ENCODE results near the gene NF1.
"Not testable (repeated sequence)": the region's sequence is repeated elsewhere in the genome, so short reads cannot be mapped to it uniquely, and the experiment has no call there.

The NF1 gene

GRCh38 chr17:31195305-31195704 is 100.5 kb downstream of the NF1 start:
- ChIA-PET POLR2A (no interaction called here), CTCF (interaction anchor here (0.7 to 1.5 kb wide), 3 partner anchors 10 to 271 kb away, joined by 3 to 6 read pairs (median 4); no protein-coding TSS in a partner anchor)
- TF ChIP-seq PRDM1 (tag by site-specific recombination; IDR thresholded peaks at IDR 0.05) = no peak
- no peak for TF ChIP-seq ZNF146 (tag by site-specific recombination; IDR thresholded peaks at IDR 0.05)
- TF ChIP-seq YY2 (tag by site-specific recombination; IDR thresholded peaks at IDR 0.05) = no peak
- Histone ChIP-seq H3K27ac (ENCODE audit: extremely low read depth, low read depth, low read length) (no peak overlapping the region), H3K4me1 (ENCODE audit: control insufficient read depth, insufficient read depth, low read length) (no peaks in the 10 kb centered on the region; the same call in 1 of the 2 replicates), H3K9me3 (ENCODE audit: control insufficient read depth, insufficient read depth, low read depth, low read length) (no peaks in the 10 kb centered on the region), H3K4me3 (ENCODE audit: low read depth, low read length) (no peak overlapping the region), H3K36me3 (ENCODE audit: control insufficient read depth in 2 of 2, insufficient read depth in 1 of 2, low read length in 2 of 2) (peaks cover 0 to 6% of the 10 kb centered on the region in 2 experiments; a peak in 2 of 3 replicates)

DNA sequence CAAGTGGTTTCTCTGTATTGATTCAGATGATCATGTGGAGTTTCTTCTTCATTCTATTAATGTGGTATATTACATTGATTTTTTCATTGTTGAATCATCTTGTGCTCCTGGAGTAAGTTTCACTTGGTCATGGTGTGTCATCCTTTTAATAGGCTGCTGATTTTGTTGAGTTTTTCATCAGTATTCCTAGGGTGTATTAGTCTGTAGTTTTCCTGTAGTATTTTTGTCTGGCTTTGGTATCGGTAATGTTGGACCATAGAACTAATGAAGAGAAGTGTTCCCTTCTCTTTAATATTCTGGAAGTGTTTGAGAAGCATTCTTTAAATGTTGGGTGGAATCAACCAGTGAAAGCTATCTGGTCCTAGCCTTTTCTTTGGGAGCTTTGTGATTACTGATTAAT is 103.2 kb downstream of the NF1 start:
- TF ChIP-seq KLF7 (tag by site-specific recombination; IDR thresholded peaks at IDR 0.05; ENCODE audit: borderline replicate concordance) = no peak
- no peak for TF ChIP-seq SCRT2 (tag by site-specific recombination; IDR thresholded peaks at IDR 0.05)
- TF ChIP-seq ZBTB48 (tag by site-specific recombination; IDR thresholded peaks at IDR 0.05) = no peak
- no peak for TF ChIP-seq ZNF48 (tag by site-specific recombination; IDR thresholded peaks at IDR 0.05)
- TF ChIP-seq ZBTB20 (tag by site-specific recombination; IDR thresholded peaks at IDR 0.05) = no peak
- no peak for TF ChIP-seq ZNF211 (tag by site-specific recombination; IDR thresholded peaks at IDR 0.05; ENCODE audit: low read depth)
- no peak for TF ChIP-seq IKZF3 (tag by site-specific recombination; IDR thresholded peaks at IDR 0.05)
- no peak for TF ChIP-seq SP2 (tag by site-specific recombination; IDR thresholded peaks at IDR 0.05)
- TF ChIP-seq ZNF184 (tag by site-specific recombination; IDR thresholded peaks at IDR 0.05) = no peak
- no peak for TF ChIP-seq ZBTB6 (tag by site-specific recombination; IDR thresholded peaks at IDR 0.05)
- TF ChIP-seq OSR2 (tag by site-specific recombination; IDR thresholded peaks at IDR 0.05) = no peak
- TF ChIP-seq PATZ1 (tag by site-specific recombination; IDR thresholded peaks at IDR 0.05) = no peak
- TF ChIP-seq ZNF426 (tag by site-specific recombination; IDR thresholded peaks at IDR 0.05) = no peak
- TF ChIP-seq, protein P1, sequence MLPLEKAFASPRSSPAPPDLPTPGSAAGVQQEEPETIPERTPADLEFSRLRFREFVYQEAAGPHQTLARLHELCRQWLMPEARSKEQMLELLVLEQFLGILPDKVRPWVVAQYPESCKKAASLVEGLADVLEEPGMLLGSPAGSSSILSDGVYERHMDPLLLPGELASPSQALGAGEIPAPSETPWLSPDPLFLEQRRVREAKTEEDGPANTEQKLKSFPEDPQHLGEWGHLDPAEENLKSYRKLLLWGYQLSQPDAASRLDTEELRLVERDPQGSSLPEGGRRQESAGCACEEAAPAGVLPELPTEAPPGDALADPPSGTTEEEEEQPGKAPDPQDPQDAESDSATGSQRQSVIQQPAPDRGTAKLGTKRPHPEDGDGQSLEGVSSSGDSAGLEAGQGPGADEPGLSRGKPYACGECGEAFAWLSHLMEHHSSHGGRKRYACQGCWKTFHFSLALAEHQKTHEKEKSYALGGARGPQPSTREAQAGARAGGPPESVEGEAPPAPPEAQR (tag by site-specific recombination; IDR thresholded peaks at IDR 0.05) = no peak
- TF ChIP-seq ZNF2 (tag by site-specific recombination; IDR thresholded peaks at IDR 0.05) = no peak
- no peak for TF ChIP-seq YY1 (tag by site-specific recombination; IDR thresholded peaks at IDR 0.05)
- CTCF ChIA-PET = interaction anchor here (0.9 to 1.4 kb wide), 2 partner anchors 19 to 185 kb away, joined by 3 read pairs; no protein-coding TSS in a partner anchor
- Histone ChIP-seq H3K4me3 (ENCODE audit: low read depth, low read length) (no peak overlapping the region), H3K27ac (ENCODE audit: extremely low read depth, low read depth, low read length) (no peak overlapping the region), H3K4me1 (ENCODE audit: control insufficient read depth, insufficient read depth, low read length) (no peaks in the 10 kb centered on the region; the same call in 1 of the 2 replicates), H3K9me3 (ENCODE audit: control insufficient read depth, insufficient read depth, low read depth, low read length) (no peaks in the 10 kb centered on the region), H3K36me3 (ENCODE audit: control insufficient read depth in 2 of 2, insufficient read depth in 1 of 2, low read length in 2 of 2) (peaks cover 0 to 2% of the 10 kb centered on the region in 2 experiments)
- POLR2A ChIA-PET = no interaction called here

DNA sequence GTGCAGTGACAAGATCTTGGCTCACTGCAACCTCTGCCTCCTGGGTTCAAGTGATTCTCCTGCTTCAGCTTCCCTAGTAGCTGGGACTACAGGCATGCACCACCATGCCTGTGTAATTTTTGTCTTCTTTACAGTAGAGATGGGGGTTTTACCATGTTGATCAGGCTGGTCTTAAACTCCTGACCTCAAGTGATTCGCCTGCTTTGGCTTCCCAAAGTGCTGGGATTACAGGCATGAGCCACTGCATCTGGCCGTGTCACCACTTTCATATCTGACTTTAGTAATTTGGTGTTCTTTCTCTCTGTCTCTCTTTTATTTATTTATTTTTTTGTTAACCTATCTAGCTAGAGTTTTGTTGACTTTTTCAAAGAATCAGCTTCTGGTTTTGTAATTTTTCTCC is 103.9 kb downstream of the NF1 start:
- CTCF ChIA-PET = interaction anchor here (0.8 kb wide), 1 partner anchor 9 kb away, joined by 3 read pairs; no protein-coding TSS in a partner anchor
- POLR2A ChIA-PET = not testable (repeated sequence)

More for the DNA sequence above, 103.9 kb downstream of the NF1 start:
- H3K27ac ChIP-seq (ENCODE audit: extremely low read depth, low read depth, low read length); H3K4me3 ChIP-seq (ENCODE audit: low read depth, low read length); H3K4me1 ChIP-seq (ENCODE audit: control insufficient read depth, insufficient read depth, low read length); H3K36me3 ChIP-seq (ENCODE audit: control insufficient read depth in 2 of 2, insufficient read depth in 1 of 2, low read length in 2 of 2); H3K9me3 ChIP-seq (ENCODE audit: control insufficient read depth, insufficient read depth, low read depth, low read length): not testable (repeated sequence)

All from HEK293 (cell line).